OCI-LY7 (cell line): ENCODE data around the gene LRRC3C. TPM values are rescaled to one million over a fixed set of nuclear protein-coding genes. Genes with fewer than 3 reads are reported as not detected.

Source experiments
- BruUV-seq: library from RNA; stranded (reverse); fragments of 400-500 nt; replicated peaks from 2 replicates; lab custom pipeline; 2021; lab: Mats Ljungman, UMichigan
- CTCF ChIA-PET: fragments of 300-600 bp; sonication (Branson Sonifier 250); formaldehyde crosslinking; loops from one replicate; lab custom pipeline; 2022; ENCODE audit warnings: antibody characterized with exemption; ENCODE audit not compliant: unreplicated experiment; lab: Charles Lee
- POLR2A ChIA-PET: fragments of 300-600 bp; sonication (Branson Sonifier 250); formaldehyde crosslinking; loops from one replicate; lab custom pipeline; 2022; ENCODE audit warnings: antibody characterized with exemption; lab: Charles Lee
- DNase-seq: peaks from one replicate; pipeline ENCODE4 v3.0.0-alpha.2; 2015; ENCODE audit warnings: low spot score
- H2AFZ ChIP-seq: fragments of 200-600 bp; sonication (generic), shearing (Covaris generic); 2 replicates; pipeline ENCODE4 v1.6.1; 2014; ENCODE audit warnings: mild to moderate bottlenecking, antibody characterized with exemption, low read length, moderate library complexity
- H3K27ac ChIP-seq: fragments of 200-600 bp; sonication (generic); 2 replicates; pipeline ENCODE4 v1.5.1; 2014; ENCODE audit warnings: mixed run types, low read depth, mild to moderate bottlenecking, moderate library complexity, low read length, inconsistent platforms; ENCODE audit not compliant: poor library complexity, severe bottlenecking
- H3K36me3 ChIP-seq: fragments of 200-600 bp; sonication (generic); 2 replicates; pipeline ENCODE4 v1.6.1; 2014; ENCODE audit warnings: mild to moderate bottlenecking, antibody characterized with exemption, low read length, moderate library complexity, mixed read lengths; ENCODE audit not compliant: insufficient read depth
- H3K4me1 ChIP-seq: fragments of 200-600 bp; sonication (generic); 2 replicates; pipeline ENCODE4 v1.5.1; 2014; ENCODE audit warnings: mild to moderate bottlenecking, low read length; ENCODE audit not compliant: insufficient read depth, poor library complexity, severe bottlenecking
- H3K4me2 ChIP-seq: fragments of 200-600 bp; sonication (generic); 2 replicates; pipeline ENCODE4 v1.6.1; 2014; ENCODE audit warnings: mild to moderate bottlenecking, low read length
- H3K4me3 ChIP-seq: fragments of 200-600 bp; sonication (generic); 2 replicates; pipeline ENCODE4 v1.5.1; 2014; ENCODE audit warnings: mild to moderate bottlenecking, low read depth, low read length; ENCODE audit not compliant: poor library complexity, severe bottlenecking
- H3K79me2 ChIP-seq: fragments of 200-600 bp; sonication (generic); 2 replicates; pipeline ENCODE4 v1.6.1; 2016; ENCODE audit warnings: low read depth, mild to moderate bottlenecking, low read length, moderate library complexity, mixed read lengths; ENCODE audit not compliant: insufficient read depth
- H3K9me2 ChIP-seq: fragments of 200-600 bp; sonication (generic); 2 replicates; pipeline ENCODE4 v1.6.1; 2016; ENCODE audit warnings: mild to moderate bottlenecking, low read length, mixed read lengths; ENCODE audit not compliant: insufficient read depth
- H3K9me3 ChIP-seq: fragments of 200-600 bp; sonication (generic); 2 replicates; pipeline ENCODE4 v1.6.1; 2014; ENCODE audit warnings: mild to moderate bottlenecking, mixed run types, low read length, mixed read lengths
- H4K20me1 ChIP-seq: fragments of 200-600 bp; sonication (generic); 2 replicates; pipeline ENCODE4 v1.6.1; 2014; ENCODE audit warnings: mild to moderate bottlenecking, antibody characterized with exemption, low read length, moderate library complexity, mixed read lengths; ENCODE audit not compliant: insufficient read depth
- CTCF ChIP-seq: fragments of 200-600 bp; sonication (generic); conservative IDR thresholded peaks from 2 replicates; pipeline ENCODE4 v1.5.1; 2014; ENCODE audit warnings: mild to moderate bottlenecking, antibody characterized with exemption, low read length, moderate library complexity, mixed read lengths
- EZH2phosphoT487 ChIP-seq: fragments of 200-600 bp; sonication (generic); IDR thresholded peaks from 2 replicates; pipeline ENCODE4 v1.6.1; 2018; ENCODE audit warnings: low read depth, borderline replicate concordance, mild to moderate bottlenecking, mixed run types, antibody characterized with exemption, low read length, moderate library complexity, mixed read lengths
- intact Hi-C: fragments of 100-400 bp; cut with micrococcal nuclease; formaldehyde crosslinking; loops from one replicate; pipeline ENCODE4 v1.10.0; 2022; ENCODE audit not compliant: unreplicated experiment
- total RNA-seq, 2 experiments: library from RNA; depleted of rRNA in 1 of 2; stranded (reverse); fragments of >200 nt in 1 of 2; shearing (Covaris generic) in 1 of 2; gene quantifications; 2 replicates each; pipeline ENCODE4 v1.2.3, GENCODE V29; 2014 to 2022

The LRRC3C gene
- total RNA-seq, 2 experiments from 2014 or later, result not detected

DNA sequence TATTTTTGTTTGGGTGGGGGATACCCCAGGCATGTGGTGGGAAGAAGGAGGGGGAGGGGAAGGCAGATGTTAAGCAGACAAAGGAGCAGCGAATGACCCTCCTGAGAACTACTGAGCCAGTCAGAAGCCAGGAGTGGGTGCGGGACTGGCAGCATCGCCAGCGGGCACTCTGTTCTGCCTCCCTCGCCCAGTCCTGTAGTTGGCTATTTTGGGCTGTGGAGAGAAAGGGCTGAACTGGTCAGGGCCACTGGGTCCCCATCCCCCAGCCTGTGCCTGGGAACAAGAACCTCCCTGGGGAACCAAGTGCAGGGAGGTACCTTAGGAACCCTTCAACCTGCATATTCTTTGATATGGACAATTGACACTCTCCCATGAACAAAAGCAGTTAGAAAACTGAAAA lies 6.4 kb downstream of the LRRC3C start:
- Histone ChIP-seq H3K79me2 (no peaks in the 10 kb centered on the region), H2AFZ (no peak overlapping the region), H3K4me1 (peaks cover 9% of the 10 kb centered on the region), H4K20me1 (no peaks in the 10 kb centered on the region), H3K9me2 (no peaks in the 10 kb centered on the region), H3K36me3 (no peaks in the 10 kb centered on the region), H3K4me2 (no peak overlapping the region), H3K9me3 (no peaks in the 10 kb centered on the region), H3K4me3 (no peak overlapping the region), H3K27ac (no peak overlapping the region)
- CTCF ChIA-PET, result no interaction called here
- POLR2A ChIA-PET, result no interaction called here
- intact Hi-C loops, result no loop called here
- DNase-seq, result no peak
- BruUV-seq, result no TSS peak
- no peak for TF ChIP-seq CTCF
- no peak for TF ChIP-seq EZH2phosphoT487

DNA sequence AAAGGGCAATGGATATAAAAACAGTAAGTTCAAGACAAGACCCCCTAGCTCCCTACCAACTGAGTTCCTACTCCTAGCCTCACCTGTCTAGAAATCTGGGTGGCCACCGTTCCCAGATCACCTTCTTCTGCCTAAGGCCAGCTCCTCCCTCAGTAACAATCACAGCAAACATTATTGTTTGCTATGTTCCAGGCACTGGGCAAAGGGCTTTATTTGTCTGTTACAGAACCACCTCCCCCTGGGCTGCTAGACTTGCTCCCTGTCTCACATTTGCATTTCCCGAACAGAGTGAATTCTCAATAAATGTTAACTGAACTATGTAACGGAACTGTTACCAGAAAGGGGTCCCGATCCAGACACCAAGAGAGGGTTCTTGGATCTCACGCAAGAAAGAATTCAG lies 6.8 kb downstream of the LRRC3C start:
- Histone ChIP-seq H2AFZ (no peak overlapping the region), H3K4me2 (no peak overlapping the region), H3K9me3 (no peaks in the 10 kb centered on the region), H3K4me3 (no peak overlapping the region), H3K9me2 (no peaks in the 10 kb centered on the region), H3K27ac (no peak overlapping the region), H4K20me1 (no peaks in the 10 kb centered on the region), H3K4me1 (peaks cover 9% of the 10 kb centered on the region), H3K36me3 (no peaks in the 10 kb centered on the region), H3K79me2 (no peaks in the 10 kb centered on the region)
- TF ChIP-seq CTCF, result no peak
- TF ChIP-seq EZH2phosphoT487, result no peak
- no TSS peak for BruUV-seq
- CTCF ChIA-PET, result no interaction called here
- POLR2A ChIA-PET, result interaction anchor here (0.5 kb wide), 1 partner anchor 131 kb away, joined by 3 read pairs; no protein-coding TSS in a partner anchor
- DNase-seq, result no peak
- intact Hi-C loops, result no loop called here

GRCh38 chr17:39935909-39936308 lies 8.4 kb downstream of the LRRC3C start:
- no peaks in the 10 kb centered on the region for H3K9me2 ChIP-seq
- POLR2A ChIA-PET, result no interaction called here
- H2AFZ ChIP-seq, result no peak overlapping the region
- no peak for TF ChIP-seq CTCF
- TF ChIP-seq EZH2phosphoT487, result no peak
- H3K4me1 ChIP-seq, result peaks cover 16% of the 10 kb centered on the region
- no peak overlapping the region for H3K27ac ChIP-seq
- no peak for DNase-seq
- intact Hi-C loops, result no loop called here
- no peaks in the 10 kb centered on the region for H3K79me2 ChIP-seq
- BruUV-seq, result no TSS peak
- CTCF ChIA-PET, result interaction anchor here (0.6 kb wide), 1 partner anchor 15 kb away, joined by 3 read pairs; no protein-coding TSS in a partner anchor
- no peaks in the 10 kb centered on the region for H3K9me3 ChIP-seq
- no peaks in the 10 kb centered on the region for H4K20me1 ChIP-seq
- no peak overlapping the region for H3K4me3 ChIP-seq
- H3K36me3 ChIP-seq, result no peaks in the 10 kb centered on the region
- no peak overlapping the region for H3K4me2 ChIP-seq
